Sigmoid colon (tissue), 4 donors: ENCODE measurements around the gene CFAP46.

ENCODE experiments used
- EP300 ChIP-seq, 4 donors: sonication (generic); formaldehyde crosslinking; IDR thresholded peaks; one replicate each; pipeline ENCODE4 v1.6.1; 2017; ENCODE audit warnings: antibody characterized with exemption in 4 of 4
- POLR2A ChIP-seq, 2 donors: fragments of 450-650 bp; IDR thresholded peaks; one replicate each; pipeline ENCODE4 v1.6.1; 2016; ENCODE audit warnings: antibody characterized with exemption in 2 of 2, mild to moderate bottlenecking in 2 of 2, moderate library complexity in 2 of 2
- POLR2AphosphoS5 ChIP-seq, 4 donors: sonication (generic); formaldehyde crosslinking; IDR thresholded peaks; one replicate each; pipeline ENCODE4 v1.6.1; 2017; ENCODE audit warnings: antibody characterized with exemption in 4 of 4
- TF ChIP-seq, protein P1 (sequence below), 4 experiments: fragments of 450-650 bp in 3 of 4; fragments of 200-600 bp in 1 of 4; IDR thresholded peaks; one replicate each; pipeline ENCODE4 v1.5.1; 2016 to 2019; ENCODE audit warnings: antibody characterized with exemption in 4 of 4, mild to moderate bottlenecking in 3 of 4, moderate library complexity in 2 of 4

- TF ChIP-seq POLR2A (IDR thresholded peaks at IDR 0.05) (no peak), POLR2AphosphoS5 (IDR thresholded peaks at IDR 0.05) (no peak), EP300 (IDR thresholded peaks at IDR 0.05) (no peak)
- TF ChIP-seq, protein P1, sequence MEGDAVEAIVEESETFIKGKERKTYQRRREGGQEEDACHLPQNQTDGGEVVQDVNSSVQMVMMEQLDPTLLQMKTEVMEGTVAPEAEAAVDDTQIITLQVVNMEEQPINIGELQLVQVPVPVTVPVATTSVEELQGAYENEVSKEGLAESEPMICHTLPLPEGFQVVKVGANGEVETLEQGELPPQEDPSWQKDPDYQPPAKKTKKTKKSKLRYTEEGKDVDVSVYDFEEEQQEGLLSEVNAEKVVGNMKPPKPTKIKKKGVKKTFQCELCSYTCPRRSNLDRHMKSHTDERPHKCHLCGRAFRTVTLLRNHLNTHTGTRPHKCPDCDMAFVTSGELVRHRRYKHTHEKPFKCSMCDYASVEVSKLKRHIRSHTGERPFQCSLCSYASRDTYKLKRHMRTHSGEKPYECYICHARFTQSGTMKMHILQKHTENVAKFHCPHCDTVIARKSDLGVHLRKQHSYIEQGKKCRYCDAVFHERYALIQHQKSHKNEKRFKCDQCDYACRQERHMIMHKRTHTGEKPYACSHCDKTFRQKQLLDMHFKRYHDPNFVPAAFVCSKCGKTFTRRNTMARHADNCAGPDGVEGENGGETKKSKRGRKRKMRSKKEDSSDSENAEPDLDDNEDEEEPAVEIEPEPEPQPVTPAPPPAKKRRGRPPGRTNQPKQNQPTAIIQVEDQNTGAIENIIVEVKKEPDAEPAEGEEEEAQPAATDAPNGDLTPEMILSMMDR (IDR thresholded peaks at IDR 0.05), result no peak
Measured at GRCh38 chr10:132881186-132881920, 61.0 kb downstream of the CFAP46 start.
